ENCODE measurements around the gene PBX1. TPM values are rescaled to one million over a fixed set of nuclear protein-coding genes. Genes with fewer than 3 reads are reported as not detected.

PBX1 gene
- polyA plus RNA-seq, 3 donors = 0.07 TPM; not detected in 2

DNA sequence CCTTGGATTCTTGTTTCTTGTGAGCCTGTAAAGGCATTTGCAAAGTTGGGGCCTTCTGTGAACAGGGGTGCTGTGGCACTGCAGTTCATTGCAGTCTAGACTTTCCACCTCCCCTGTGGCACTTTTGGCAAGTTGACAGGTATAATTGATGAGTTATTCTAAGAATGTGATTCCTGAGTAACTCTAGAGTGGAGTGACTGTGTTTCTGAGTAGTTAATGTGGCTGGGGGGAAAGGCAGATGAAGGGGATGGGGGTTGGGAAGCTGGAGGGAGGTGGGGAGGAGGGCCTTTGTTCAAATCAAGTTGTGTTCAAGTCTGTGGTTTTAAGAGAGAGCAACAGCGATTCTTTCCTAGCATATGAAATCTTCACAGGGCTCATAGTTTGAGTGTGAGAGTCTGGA, 32.9 kb downstream of the PBX1 start:
- no CpG with 5 or more reads among the region's 1 CpG for WGBS (ENCODE audit: insufficient coverage)
- TF ChIP-seq, protein P1, sequence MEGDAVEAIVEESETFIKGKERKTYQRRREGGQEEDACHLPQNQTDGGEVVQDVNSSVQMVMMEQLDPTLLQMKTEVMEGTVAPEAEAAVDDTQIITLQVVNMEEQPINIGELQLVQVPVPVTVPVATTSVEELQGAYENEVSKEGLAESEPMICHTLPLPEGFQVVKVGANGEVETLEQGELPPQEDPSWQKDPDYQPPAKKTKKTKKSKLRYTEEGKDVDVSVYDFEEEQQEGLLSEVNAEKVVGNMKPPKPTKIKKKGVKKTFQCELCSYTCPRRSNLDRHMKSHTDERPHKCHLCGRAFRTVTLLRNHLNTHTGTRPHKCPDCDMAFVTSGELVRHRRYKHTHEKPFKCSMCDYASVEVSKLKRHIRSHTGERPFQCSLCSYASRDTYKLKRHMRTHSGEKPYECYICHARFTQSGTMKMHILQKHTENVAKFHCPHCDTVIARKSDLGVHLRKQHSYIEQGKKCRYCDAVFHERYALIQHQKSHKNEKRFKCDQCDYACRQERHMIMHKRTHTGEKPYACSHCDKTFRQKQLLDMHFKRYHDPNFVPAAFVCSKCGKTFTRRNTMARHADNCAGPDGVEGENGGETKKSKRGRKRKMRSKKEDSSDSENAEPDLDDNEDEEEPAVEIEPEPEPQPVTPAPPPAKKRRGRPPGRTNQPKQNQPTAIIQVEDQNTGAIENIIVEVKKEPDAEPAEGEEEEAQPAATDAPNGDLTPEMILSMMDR (IDR thresholded peaks at IDR 0.05) = no peak
- no peak overlapping the region for H2AFZ ChIP-seq (ENCODE audit: insufficient read depth, low read depth, low read length, poor library complexity, severe bottlenecking)
- Mint-ChIP-seq H3K4me3 (no peak overlapping the region), H3K4me1 (peaks cover 11% of the 10 kb centered on the region), H3K9me3 (no peaks in the 10 kb centered on the region), H3K27me3 (ENCODE audit: low read depth in 3 of 3) (peaks cover 8 to 24% (median 14%) of the 10 kb centered on the region in 3 donors), H3K36me3 (no peaks in the 10 kb centered on the region), H3K27ac (no peak overlapping the region)
- no peaks in the 10 kb centered on the region for H3K79me2 ChIP-seq (ENCODE audit: insufficient read depth, low read length)
- H4K20me1 ChIP-seq (ENCODE audit: insufficient read depth, low read length) = no peaks in the 10 kb centered on the region
- no peak overlapping the region for H3K27ac ChIP-seq (ENCODE audit: low read depth in 1 of 2, low read length in 2 of 2)
- H3K4me3 ChIP-seq (replicated peaks in 1 of 3; ENCODE audit: low read depth in 2 of 3, low read length in 3 of 3) = no peak overlapping the region
- intact Hi-C loops (cut with micrococcal nuclease) = no loop called here
- H3K36me3 ChIP-seq (replicated peaks in 1 of 2; ENCODE audit: control insufficient read depth in 1 of 2, insufficient read depth in 2 of 2, low read length in 2 of 2) = no peaks in the 10 kb centered on the region
- H3K4me2 ChIP-seq (replicated peaks; ENCODE audit: extremely low read depth, low read length, poor library complexity, severe bottlenecking) = no peak overlapping the region
- H3K9me3 ChIP-seq (replicated peaks in 1 of 2; ENCODE audit: control insufficient read depth in 1 of 2, insufficient read depth in 1 of 2, low read length in 2 of 2) = no peaks in the 10 kb centered on the region
- H3K4me1 ChIP-seq (ENCODE audit: control insufficient read depth in 1 of 2, insufficient read depth in 2 of 2, low read length in 2 of 2) = no peaks in the 10 kb centered on the region
- H3K9ac ChIP-seq (ENCODE audit: insufficient read depth, low read length, poor library complexity, severe bottlenecking) = no peak overlapping the region
- peaks cover 0 to 4% of the 10 kb centered on the region in 2 donors for H3K27me3 ChIP-seq (ENCODE audit: control insufficient read depth in 2 of 2, insufficient read depth in 2 of 2, low read length in 2 of 2)
- DNase-seq = no peak

DNA sequence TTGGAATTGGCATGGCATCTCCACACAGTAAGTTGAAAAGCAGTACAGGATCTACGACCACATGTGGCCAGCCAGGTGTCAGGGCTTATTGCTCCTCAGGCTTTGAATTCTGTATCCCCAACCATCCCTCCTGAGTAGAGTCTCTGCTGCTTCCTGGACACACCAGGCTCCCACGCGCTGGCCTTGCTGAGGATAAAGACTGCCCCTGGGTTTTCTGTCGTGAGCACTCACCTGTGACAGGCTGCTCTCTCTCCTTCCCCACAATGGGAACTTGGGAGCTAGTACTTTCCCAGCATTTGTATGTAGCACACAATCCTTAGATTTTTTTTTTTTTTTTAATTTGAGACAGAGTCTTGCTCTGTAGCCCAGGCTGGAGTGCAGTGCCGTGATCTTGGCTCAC, 33.6 kb downstream of the PBX1 start:
- Mint-ChIP-seq H3K4me3 (no peak overlapping the region), H3K4me1 (peaks cover 11% of the 10 kb centered on the region), H3K27ac (peak overlapping the region in 1 of 7 donors; percentile 62), H3K36me3 (no peaks in the 10 kb centered on the region), H3K27me3 (ENCODE audit: low read depth in 3 of 3) (peaks cover 7 to 22% (median 14%) of the 10 kb centered on the region in 3 donors), H3K9me3 (no peaks in the 10 kb centered on the region)
- DNase-seq = no peak
- no peak overlapping the region for H3K27ac ChIP-seq (ENCODE audit: low read depth in 1 of 2, low read length in 2 of 2)
- H3K4me1 ChIP-seq (ENCODE audit: control insufficient read depth in 1 of 2, insufficient read depth in 2 of 2, low read length in 2 of 2) = no peaks in the 10 kb centered on the region
- H3K9ac ChIP-seq (ENCODE audit: insufficient read depth, low read length, poor library complexity, severe bottlenecking) = no peak overlapping the region
- WGBS (ENCODE audit: insufficient coverage) = 100% methylated on average over 2 of the region's 5 CpGs
- no peaks in the 10 kb centered on the region for H4K20me1 ChIP-seq (ENCODE audit: insufficient read depth, low read length)
- no peaks in the 10 kb centered on the region for H3K9me3 ChIP-seq (replicated peaks in 1 of 2; ENCODE audit: control insufficient read depth in 1 of 2, insufficient read depth in 1 of 2, low read length in 2 of 2)
- TF ChIP-seq, protein P1 (IDR thresholded peaks at IDR 0.05) = no peak
- no peaks in the 10 kb centered on the region for H3K79me2 ChIP-seq (ENCODE audit: insufficient read depth, low read length)
- H3K4me3 ChIP-seq (replicated peaks in 1 of 3; ENCODE audit: low read depth in 2 of 3, low read length in 3 of 3) = no peak overlapping the region
- no peak overlapping the region for H3K4me2 ChIP-seq (replicated peaks; ENCODE audit: extremely low read depth, low read length, poor library complexity, severe bottlenecking)
- peaks cover 0 to 4% of the 10 kb centered on the region in 2 donors for H3K27me3 ChIP-seq (ENCODE audit: control insufficient read depth in 2 of 2, insufficient read depth in 2 of 2, low read length in 2 of 2)
- no peaks in the 10 kb centered on the region for H3K36me3 ChIP-seq (replicated peaks in 1 of 2; ENCODE audit: control insufficient read depth in 1 of 2, insufficient read depth in 2 of 2, low read length in 2 of 2)
- no peak overlapping the region for H2AFZ ChIP-seq (ENCODE audit: insufficient read depth, low read depth, low read length, poor library complexity, severe bottlenecking)
- intact Hi-C loops (cut with micrococcal nuclease) = no loop called here

Data from CD14-positive monocyte (primary cell).